GM19463 (cell line): ENCODE results near the gene PDE3B.
"Not testable (repeated sequence)": the region's sequence is repeated elsewhere in the genome, so short reads cannot be mapped to it uniquely, and the experiment has no call there.

Source experiments
- ATAC-seq: cut with Tn5 transposase; IDR thresholded peaks from one replicate; pipeline ENCODE4 v1.9.1; 2021; ENCODE audit warnings: mild to moderate bottlenecking, moderate library complexity; ENCODE audit not compliant: unreplicated experiment

The PDE3B gene

GRCh38 chr11:14643697-14644225 is at the start of gene PDE3B:
PDE3B (plus strand) TSS chr11:14643804; CDS start chr11:14644076, 272 bp downstream.
- peak; percentile 69 for ATAC-seq

GRCh38 chr11:14595261-14595660 is 48.3 kb upstream of the PDE3B start:
- ATAC-seq, result not testable (repeated sequence)

GRCh38 chr11:14607713-14608112 is 35.9 kb upstream of the PDE3B start:
- ATAC-seq, result no peak

GRCh38 chr11:14609902-14610301 is 33.7 kb upstream of the PDE3B start:
- no peak for ATAC-seq

- no peak for ATAC-seq
Observed at GRCh38 chr11:14611939-14612338, 31.7 kb upstream of the PDE3B start.

- ATAC-seq, result no peak
Observed at GRCh38 chr11:14612694-14613093, 30.9 kb upstream of the PDE3B start.

GRCh38 chr11:14614091-14614622 is 29.4 kb upstream of the PDE3B start:
- ATAC-seq, result no peak

- no peak for ATAC-seq
Observed at GRCh38 chr11:14617241-14618027, 26.2 kb upstream of the PDE3B start.

- no peak for ATAC-seq
Observed at GRCh38 chr11:14618060-14618459, 25.5 kb upstream of the PDE3B start.

GRCh38 chr11:14619603-14620531 is 23.7 kb upstream of the PDE3B start:
- no peak for ATAC-seq

GRCh38 chr11:14622223-14622954 is 21.2 kb upstream of the PDE3B start:
- no peak for ATAC-seq

GRCh38 chr11:14623036-14623435 is 20.6 kb upstream of the PDE3B start:
- no peak for ATAC-seq

GRCh38 chr11:14625586-14626205 is 17.9 kb upstream of the PDE3B start:
- no peak for ATAC-seq

GRCh38 chr11:14626650-14627049 is 17.0 kb upstream of the PDE3B start:
- no peak for ATAC-seq

GRCh38 chr11:14633506-14634224 is 9.9 kb upstream of the PDE3B start:
- not testable (repeated sequence) for ATAC-seq

GRCh38 chr11:14634813-14635212 is 8.8 kb upstream of the PDE3B start:
- ATAC-seq, result no peak

- no peak for ATAC-seq
Observed at GRCh38 chr11:14635546-14635945, 8.1 kb upstream of the PDE3B start.

GRCh38 chr11:14636119-14636518 is 7.5 kb upstream of the PDE3B start:
- no peak for ATAC-seq

GRCh38 chr11:14637868-14638409 is 5.7 kb upstream of the PDE3B start:
- ATAC-seq, result no peak
